CD14-positive monocyte (primary cell): Measurements from ENCODE around the gene NIPBL. TPM values are rescaled to one million over a fixed set of nuclear protein-coding genes. Genes with fewer than 3 reads are reported as not detected.

Experiments used
- DNase-seq, 3 donors: peaks; one replicate each; pipeline ENCODE4 v3.0.0-alpha.2; 2011 to 2022
- H2AFZ ChIP-seq: 2 replicates; pipeline ENCODE4 v1.6.0; 2012; ENCODE audit warnings: mild to moderate bottlenecking, low read depth, low read length, inconsistent platforms; ENCODE audit not compliant: insufficient read depth, poor library complexity, severe bottlenecking
- H3K27ac ChIP-seq, 2 donors: 1 replicate in 1 of 2; 2 replicates in 1 of 2; pipeline ENCODE4 v1.5.1; 2012 to 2013; ENCODE audit warnings: low read length in 2 of 2, control low read depth in 1 of 2, inconsistent platforms in 1 of 2, low read depth in 1 of 2, mild to moderate bottlenecking in 1 of 2
- H3K27me3 ChIP-seq, 2 donors: one replicate each; pipeline versions ENCODE4 v1.6.0 to v1.6.1; 2011 to 2013; ENCODE audit warnings: low read length in 2 of 2; ENCODE audit not compliant: control insufficient read depth in 2 of 2, insufficient read depth in 2 of 2
- H3K36me3 ChIP-seq, 2 donors: replicated peaks in 1 of 2; 1 replicate in 1 of 2; 2 replicates in 1 of 2; pipeline versions ENCODE4 v1.5.1 to v1.6.1; 2012 to 2013; ENCODE audit warnings: low read length in 2 of 2, control low read depth in 1 of 2, inconsistent platforms in 1 of 2, mild to moderate bottlenecking in 1 of 2; ENCODE audit not compliant: insufficient read depth in 2 of 2, control insufficient read depth in 1 of 2
- H3K4me1 ChIP-seq, 2 donors: 1 replicate in 1 of 2; 2 replicates in 1 of 2; pipeline versions ENCODE4 v1.5.1 to v1.6.1; 2012 to 2013; ENCODE audit warnings: low read length in 2 of 2, control low read depth in 1 of 2, inconsistent platforms in 1 of 2, mild to moderate bottlenecking in 1 of 2, moderate library complexity in 1 of 2; ENCODE audit not compliant: insufficient read depth in 2 of 2, control insufficient read depth in 1 of 2
- H3K4me2 ChIP-seq: replicated peaks from 2 replicates; pipeline ENCODE3; 2012; ENCODE audit warnings: low read length, moderate library complexity, mild to moderate bottlenecking; ENCODE audit not compliant: poor library complexity, severe bottlenecking; ENCODE audit errors: extremely low read depth
- H3K4me3 ChIP-seq, 3 experiments: fragments of 200-600 bp in 1 of 3; sonication (generic) in 1 of 3; replicated peaks in 1 of 3; 1 replicate in 2 of 3; 2 replicates in 1 of 3; pipeline ENCODE4 v1.5.1; 2011 to 2013; ENCODE audit warnings: low read length in 3 of 3, mild to moderate bottlenecking in 3 of 3, control low read depth in 2 of 3, low read depth in 2 of 3, inconsistent platforms in 1 of 3, moderate library complexity in 1 of 3
- H3K79me2 ChIP-seq: 2 replicates; pipeline ENCODE4 v1.6.0; 2012; ENCODE audit warnings: mild to moderate bottlenecking, control low read depth, inconsistent platforms, low read length, moderate library complexity; ENCODE audit not compliant: insufficient read depth
- H3K9ac ChIP-seq: 2 replicates; pipeline ENCODE4 v1.6.0; 2017; ENCODE audit warnings: low read length, mild to moderate bottlenecking; ENCODE audit not compliant: insufficient read depth, poor library complexity, severe bottlenecking
- H3K9me3 ChIP-seq, 2 donors: replicated peaks in 1 of 2; 1 replicate in 1 of 2; 2 replicates in 1 of 2; pipeline versions ENCODE4 v1.5.1 to v1.6.1; 2012 to 2013; ENCODE audit warnings: low read length in 2 of 2, control low read depth in 1 of 2; ENCODE audit not compliant: control insufficient read depth in 1 of 2, insufficient read depth in 1 of 2
- H4K20me1 ChIP-seq: 2 replicates; pipeline ENCODE4 v1.6.0; 2012; ENCODE audit warnings: mild to moderate bottlenecking, low read length, control low read depth, moderate library complexity; ENCODE audit not compliant: insufficient read depth
- H3K27ac Mint-ChIP-seq, 7 donors: one replicate each; pipeline ENCODE4 v1.8.0; 2020; ENCODE audit warnings: mild to moderate bottlenecking in 7 of 7, mixed read lengths in 7 of 7, moderate library complexity in 6 of 7, inconsistent platforms in 2 of 7
- H3K27me3 Mint-ChIP-seq, 3 donors: one replicate each; pipeline ENCODE4 v1.8.0; 2021 to 2022; ENCODE audit warnings: low read depth in 3 of 3, mild to moderate bottlenecking in 3 of 3, mixed read lengths in 3 of 3, moderate library complexity in 3 of 3, inconsistent platforms in 1 of 3
- H3K36me3 Mint-ChIP-seq, 2 donors: one replicate each; pipeline ENCODE4 v1.8.0; 2020; ENCODE audit warnings: mixed read lengths in 2 of 2, inconsistent platforms in 1 of 2, mild to moderate bottlenecking in 1 of 2
- H3K4me1 Mint-ChIP-seq: one replicate; pipeline ENCODE4 v1.8.0; 2020; ENCODE audit warnings: mild to moderate bottlenecking, mixed read lengths
- H3K4me3 Mint-ChIP-seq, 2 donors: one replicate each; pipeline ENCODE4 v1.8.0; 2020; ENCODE audit warnings: mild to moderate bottlenecking in 2 of 2, mixed read lengths in 2 of 2, moderate library complexity in 1 of 2
- H3K9me3 Mint-ChIP-seq, 7 donors: one replicate each; pipeline ENCODE4 v1.8.0; 2020 to 2022; ENCODE audit warnings: mixed read lengths in 7 of 7, mild to moderate bottlenecking in 6 of 7, moderate library complexity in 6 of 7, inconsistent platforms in 2 of 7
- WGBS: methylation state at CpG from one replicate; pipeline ENCODE4 v1.1.5; 2013; ENCODE audit warnings: missing lambda C conversion rate; ENCODE audit not compliant: insufficient coverage; 5-methylcytosine and 5-hydroxymethylcytosine counted together
- intact Hi-C, 2 donors: fragments of 100-400 bp; cut with micrococcal nuclease; formaldehyde crosslinking; loops; one replicate each; pipeline versions ENCODE4 v1.15.0 to v1.15.1; 2023
- polyA plus RNA-seq, 3 donors: library from polyadenylated mRNA; depleted of rRNA in 1 of 3; unstranded in 2 of 3; stranded (reverse) in 1 of 3; fragments of 300-500 nt in 2 of 3; fragments of >200 nt in 1 of 3; fragmentation: Illumina TruSeq in 2 of 3; gene quantifications; 1 replicate in 2 of 3; 2 replicates in 1 of 3; pipeline ENCODE4 v1.2.3, GENCODE V29; 2012 to 2021
- TF ChIP-seq, protein P1 (sequence below): fragments of 200-600 bp; IDR thresholded peaks from one replicate; pipeline ENCODE4 v1.8.0; 2022; ENCODE audit warnings: antibody characterized with exemption, mild to moderate bottlenecking

NIPBL gene
- polyA plus RNA-seq, 3 donors: 6.6 to 36.0 (median 16.2) TPM

DNA sequence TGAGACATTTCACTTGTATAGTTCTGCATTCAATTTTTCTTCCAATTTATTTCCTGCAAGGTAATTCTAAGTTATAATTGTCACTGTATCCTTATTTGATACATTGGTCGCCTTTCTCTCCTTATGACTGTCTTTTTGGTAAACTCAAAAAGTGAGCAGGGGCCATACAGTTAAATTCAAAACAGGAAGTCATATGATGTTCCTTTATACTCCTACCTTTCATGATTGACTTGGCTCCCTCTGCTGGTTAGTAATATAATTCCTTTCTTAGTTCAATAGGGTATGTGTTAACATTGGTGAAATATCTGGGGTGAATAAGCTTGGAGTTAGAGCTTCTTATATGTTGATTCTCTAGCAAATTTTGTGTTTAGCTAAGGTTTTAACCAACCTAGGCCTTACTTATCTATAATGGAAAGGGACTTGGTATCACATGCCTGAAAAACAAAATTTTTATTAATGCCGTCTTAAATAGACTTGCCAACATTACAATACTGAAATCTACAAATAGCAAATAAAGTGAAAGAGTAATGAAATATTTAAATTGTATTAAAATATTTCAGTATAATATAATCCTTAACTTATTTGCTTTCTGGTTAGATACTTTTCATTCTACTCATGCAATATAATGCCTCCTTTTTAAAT is 6.0 kb upstream of the NIPBL start:
- Mint-ChIP-seq H3K27me3 (peaks cover 0 to 2% (median 1%) of the 10 kb centered on the region in 3 donors), H3K27ac (no peak overlapping the region), H3K4me1 (peaks cover 29% of the 10 kb centered on the region), H3K9me3 (peaks cover 0 to 2% (median 0%) of the 10 kb centered on the region in 7 donors), H3K4me3 (no peak overlapping the region), H3K36me3 (peaks cover 1 to 8% of the 10 kb centered on the region in 2 donors)
- H3K4me1 ChIP-seq: peaks cover 14 to 31% of the 10 kb centered on the region in 2 donors
- H3K27me3 ChIP-seq: no peaks in the 10 kb centered on the region
- intact Hi-C loops: loop anchor here in 1 of 2 donors (5.0 kb wide), 1 partner anchor 128 kb away; no protein-coding TSS in a partner anchor
- DNase-seq: peak; percentile 66 to 88 (median 76)
- peaks cover 25% of the 10 kb centered on the region for H4K20me1 ChIP-seq
- TF ChIP-seq, protein P1, sequence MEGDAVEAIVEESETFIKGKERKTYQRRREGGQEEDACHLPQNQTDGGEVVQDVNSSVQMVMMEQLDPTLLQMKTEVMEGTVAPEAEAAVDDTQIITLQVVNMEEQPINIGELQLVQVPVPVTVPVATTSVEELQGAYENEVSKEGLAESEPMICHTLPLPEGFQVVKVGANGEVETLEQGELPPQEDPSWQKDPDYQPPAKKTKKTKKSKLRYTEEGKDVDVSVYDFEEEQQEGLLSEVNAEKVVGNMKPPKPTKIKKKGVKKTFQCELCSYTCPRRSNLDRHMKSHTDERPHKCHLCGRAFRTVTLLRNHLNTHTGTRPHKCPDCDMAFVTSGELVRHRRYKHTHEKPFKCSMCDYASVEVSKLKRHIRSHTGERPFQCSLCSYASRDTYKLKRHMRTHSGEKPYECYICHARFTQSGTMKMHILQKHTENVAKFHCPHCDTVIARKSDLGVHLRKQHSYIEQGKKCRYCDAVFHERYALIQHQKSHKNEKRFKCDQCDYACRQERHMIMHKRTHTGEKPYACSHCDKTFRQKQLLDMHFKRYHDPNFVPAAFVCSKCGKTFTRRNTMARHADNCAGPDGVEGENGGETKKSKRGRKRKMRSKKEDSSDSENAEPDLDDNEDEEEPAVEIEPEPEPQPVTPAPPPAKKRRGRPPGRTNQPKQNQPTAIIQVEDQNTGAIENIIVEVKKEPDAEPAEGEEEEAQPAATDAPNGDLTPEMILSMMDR: peak; percentile 81
- no peak overlapping the region for H3K4me2 ChIP-seq
- no peak overlapping the region for H3K9ac ChIP-seq
- H3K27ac ChIP-seq: no peak overlapping the region
- peaks cover 48% of the 10 kb centered on the region for H3K79me2 ChIP-seq
- H2AFZ ChIP-seq: no peak overlapping the region
- H3K9me3 ChIP-seq: no peaks in the 10 kb centered on the region
- H3K4me3 ChIP-seq: no peak overlapping the region
- WGBS: no CpG with 5 or more reads among the region's 2 CpGs
- no peaks in the 10 kb centered on the region for H3K36me3 ChIP-seq

DNA sequence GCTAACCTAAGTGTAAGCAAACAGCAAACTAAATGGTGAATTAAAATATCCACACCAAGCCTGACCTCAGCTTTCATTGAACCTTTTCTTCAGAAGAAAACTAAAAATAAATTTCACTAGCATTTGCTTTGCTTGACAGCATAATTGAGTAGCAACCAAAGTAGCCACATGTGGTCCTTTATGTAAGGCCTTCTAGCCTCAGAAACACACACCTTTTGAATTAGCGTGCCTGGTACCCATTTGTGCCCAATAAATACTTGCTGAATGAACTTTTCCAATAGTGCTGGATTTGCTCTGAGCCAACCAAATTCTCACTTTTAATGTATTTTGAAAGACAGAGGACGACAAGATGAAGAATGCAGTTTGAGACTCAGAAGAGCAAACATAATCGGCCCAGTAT is 2.1 kb upstream of the NIPBL start:
- H3K4me1 Mint-ChIP-seq: peaks cover 41% of the 10 kb centered on the region
- no peak overlapping the region for H2AFZ ChIP-seq
- intact Hi-C loops: loop anchor here in 1 of 2 donors (5.0 kb wide), 1 partner anchor 132 kb away; no protein-coding TSS in a partner anchor
- H3K9me3 Mint-ChIP-seq: peaks cover 0 to 2% (median 0%) of the 10 kb centered on the region in 7 donors
- H3K9ac ChIP-seq: no peak overlapping the region
- H3K36me3 ChIP-seq: no peaks in the 10 kb centered on the region
- H3K27me3 ChIP-seq: no peaks in the 10 kb centered on the region
- TF ChIP-seq, protein P1: no peak
- H3K4me3 Mint-ChIP-seq: peak overlapping the region; percentile 98 to 99
- no peak overlapping the region for H3K27ac ChIP-seq
- peaks cover 85% of the 10 kb centered on the region for H3K79me2 ChIP-seq
- no peak for DNase-seq
- no peaks in the 10 kb centered on the region for H3K27me3 Mint-ChIP-seq
- peaks cover 24 to 47% of the 10 kb centered on the region in 2 donors for H3K4me1 ChIP-seq
- peak overlapping the region; percentile 96 for H3K4me2 ChIP-seq
- no CpG with 5 or more reads among the region's 3 CpGs for WGBS
- H3K4me3 ChIP-seq: peak overlapping the region in 1 of 3 experiments; percentile 97
- H3K9me3 ChIP-seq: no peaks in the 10 kb centered on the region
- peaks cover 46% of the 10 kb centered on the region for H4K20me1 ChIP-seq
- peaks cover 0 to 6% of the 10 kb centered on the region in 2 donors for H3K36me3 Mint-ChIP-seq
- no peak overlapping the region for H3K27ac Mint-ChIP-seq
